Measurements from ENCODE around the gene UQCR10.
"Not testable (repeated sequence)": the region's sequence is repeated elsewhere in the genome, so short reads cannot be mapped to it uniquely, and the experiment has no call there.

UQCR10 gene

DNA sequence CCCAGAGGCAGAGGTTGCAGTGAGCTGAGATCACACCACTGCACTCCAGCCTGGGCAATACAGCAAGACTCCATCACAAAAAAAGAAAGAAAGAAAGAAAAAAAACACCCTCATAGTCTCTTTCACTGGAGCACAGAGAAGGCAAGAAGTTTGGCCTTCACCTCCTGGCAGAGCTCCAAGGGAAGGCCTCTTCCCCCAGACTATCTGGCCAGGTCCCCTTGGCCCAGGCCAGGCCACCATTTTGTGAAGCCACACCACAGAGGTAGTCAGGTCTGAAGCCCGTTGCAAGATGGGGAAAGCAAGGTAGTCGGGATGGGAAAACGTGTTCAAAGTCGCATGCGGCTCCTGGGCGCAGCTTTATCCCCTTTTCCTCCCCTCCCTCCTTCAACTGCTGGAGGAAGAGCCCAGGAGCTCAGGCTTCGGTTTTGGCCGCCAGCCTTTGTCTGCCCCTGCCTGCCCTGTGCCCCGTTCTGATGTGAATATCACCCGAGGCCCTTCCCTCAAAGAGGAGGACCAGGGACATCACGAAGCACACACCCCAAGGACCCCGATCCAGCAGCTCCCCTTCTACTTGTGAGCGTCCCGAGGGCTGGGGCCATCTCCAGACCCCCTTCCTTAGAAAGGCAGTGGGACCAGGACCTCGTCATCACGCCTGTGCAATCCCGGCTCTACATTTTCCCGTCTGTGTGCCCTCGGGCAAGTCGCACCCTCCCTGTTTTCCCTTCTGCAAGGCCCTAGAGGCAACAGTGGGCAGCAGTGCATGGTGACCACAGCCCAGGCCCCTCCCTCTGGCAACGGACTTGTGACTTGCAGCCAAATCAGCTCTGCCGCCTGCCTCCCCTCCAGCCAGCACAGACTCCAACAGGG is 29.7 kb upstream of the UQCR10 start:
- DNase-seq (ENCODE audit: low read depth), result no peak

DNA sequence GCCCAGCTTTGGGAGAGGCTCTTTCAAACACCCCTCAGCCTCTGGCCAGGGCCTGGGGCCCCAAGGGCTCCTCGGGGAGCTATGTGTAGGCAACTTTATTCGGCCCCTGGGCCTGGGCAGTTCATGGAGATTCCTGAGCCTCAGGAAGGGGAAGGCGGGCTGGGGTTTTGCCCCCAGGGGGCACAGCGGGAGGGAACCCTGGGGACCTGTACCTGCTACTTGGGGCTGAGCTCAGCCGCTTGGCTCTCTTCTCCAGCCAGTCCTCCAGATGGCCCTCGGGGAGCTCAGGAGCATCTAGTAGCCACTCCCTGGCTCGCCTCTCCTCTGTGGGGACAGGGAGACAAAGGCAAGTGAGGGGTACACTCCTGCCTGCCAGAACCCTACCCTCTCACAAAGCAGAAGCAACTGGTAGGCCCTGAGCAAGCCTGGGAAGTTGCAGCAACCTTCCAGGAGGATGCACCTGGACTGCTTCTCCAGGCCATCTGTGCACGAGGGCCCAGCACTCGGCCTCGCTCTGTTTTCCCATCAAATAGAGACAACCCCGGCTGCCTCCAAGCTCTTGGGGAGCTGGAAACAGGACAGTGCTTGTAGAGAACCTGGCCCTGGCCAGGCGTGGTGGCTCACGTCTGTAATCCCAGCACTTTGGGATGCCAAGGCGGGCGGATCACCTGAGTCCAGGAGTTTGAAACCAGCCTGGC is 28.9 kb upstream of the UQCR10 start:
- DNase-seq (ENCODE audit: low read depth), result no peak

DNA sequence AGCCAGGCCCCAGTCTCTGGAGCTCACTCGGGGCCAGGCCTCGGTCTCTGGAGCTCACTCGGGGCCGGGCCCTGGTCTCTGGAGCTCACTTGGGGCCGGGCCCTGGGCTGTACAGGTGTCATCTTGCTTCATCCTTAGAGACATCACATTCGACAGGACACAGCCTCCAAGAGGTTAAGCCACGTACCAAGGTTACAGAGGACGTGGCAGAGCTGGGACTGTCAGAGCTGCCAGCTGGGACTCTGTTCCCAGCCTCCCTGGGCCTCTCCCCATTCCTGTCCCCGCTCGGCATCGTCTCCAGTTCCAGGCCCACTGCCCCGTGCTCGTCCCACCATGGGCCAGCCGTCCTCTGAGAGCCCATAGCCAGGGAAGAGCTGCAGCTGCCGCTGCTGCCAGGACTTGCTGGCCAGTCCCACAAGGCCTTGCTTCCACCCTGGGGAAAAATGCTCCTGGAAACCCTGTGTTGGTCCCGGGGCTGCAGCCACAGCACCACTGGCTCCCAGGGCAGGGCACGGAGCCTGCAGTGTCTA is 27.8 kb upstream of the UQCR10 start:
- DNase-seq (ENCODE audit: low read depth), result no peak

DNA sequence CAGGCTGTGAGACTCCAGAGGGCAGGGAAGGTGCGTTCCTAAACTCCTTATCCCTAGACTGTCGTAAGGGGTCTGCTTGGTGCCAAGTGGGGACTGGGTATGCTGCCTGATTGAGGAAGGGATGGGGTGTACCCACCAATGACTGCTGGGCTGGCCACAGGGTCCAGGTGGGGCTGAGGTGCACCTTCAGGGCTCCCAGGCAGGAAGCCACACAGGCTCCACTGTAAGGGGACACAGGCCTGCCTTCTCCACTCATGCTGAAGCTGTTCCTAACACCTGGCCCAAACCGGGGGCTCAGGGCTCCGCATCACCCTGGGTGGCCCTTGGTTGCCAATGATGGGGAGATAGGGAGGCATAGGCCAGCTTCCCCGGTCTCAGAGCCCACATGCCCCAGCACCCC is 27.0 kb upstream of the UQCR10 start:
- no peak for DNase-seq (ENCODE audit: low read depth)

DNA sequence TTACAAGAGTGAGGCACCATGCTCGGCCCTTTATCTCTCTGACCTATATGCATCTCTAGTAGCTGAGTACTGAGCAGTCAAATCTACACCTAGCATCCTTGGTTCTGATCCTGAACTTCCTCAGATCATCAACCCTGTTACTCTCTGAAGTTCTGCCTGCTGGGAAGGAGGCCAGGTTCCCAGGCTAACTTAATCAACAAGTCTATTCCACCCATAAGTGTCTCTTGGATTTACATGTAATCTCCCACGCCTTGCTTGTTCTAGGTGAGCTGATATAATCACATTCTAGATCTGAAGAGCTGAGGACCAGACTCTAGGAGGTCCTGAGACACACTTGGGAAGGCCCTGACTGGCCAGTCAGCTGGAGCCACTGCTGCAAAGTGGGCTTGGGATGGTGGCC is 25.2 kb upstream of the UQCR10 start:
- no peak for DNase-seq (ENCODE audit: low read depth)

DNA sequence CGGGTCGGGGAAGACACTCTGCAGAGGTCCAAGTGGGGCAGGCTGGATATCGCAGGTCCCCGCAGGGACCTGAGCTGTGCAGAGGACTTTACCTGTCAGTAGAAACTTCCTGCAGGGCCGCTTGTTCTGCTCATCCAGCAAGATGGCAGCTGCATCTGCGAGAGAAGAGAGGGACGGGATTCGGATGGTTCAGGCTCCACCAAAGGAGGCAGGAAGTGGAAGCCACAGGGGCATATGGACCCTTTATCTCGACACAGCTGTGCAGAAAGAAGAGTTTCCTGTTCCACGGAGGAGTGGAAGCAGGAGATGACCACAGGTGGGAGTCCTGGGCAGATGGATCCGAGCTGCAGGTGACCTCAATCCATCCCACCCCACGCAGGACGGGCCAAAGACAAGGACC is 24.8 kb upstream of the UQCR10 start:
- no peak for DNase-seq (ENCODE audit: low read depth)

DNA sequence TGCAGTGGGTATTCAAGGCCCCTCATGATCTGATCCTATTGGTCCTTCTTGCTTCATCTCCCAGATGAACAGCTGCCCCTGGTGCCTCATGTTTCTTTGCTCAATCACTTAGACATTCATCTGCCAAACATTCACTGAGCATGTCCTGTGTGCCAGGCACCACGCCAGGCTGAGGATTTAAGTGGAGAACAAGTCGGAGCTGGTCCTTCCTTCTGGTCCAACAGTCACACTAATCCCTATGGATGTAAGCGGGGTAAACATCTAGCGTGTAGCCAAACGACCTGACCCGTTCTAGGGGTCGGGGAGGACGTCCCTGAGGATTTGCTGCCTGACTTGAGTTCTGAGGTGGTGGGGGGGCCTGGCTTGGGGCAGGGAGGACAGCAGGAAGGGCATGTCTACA is 22.3 kb upstream of the UQCR10 start:
- peak; percentile 87 for DNase-seq (ENCODE audit: low read depth)

DNA sequence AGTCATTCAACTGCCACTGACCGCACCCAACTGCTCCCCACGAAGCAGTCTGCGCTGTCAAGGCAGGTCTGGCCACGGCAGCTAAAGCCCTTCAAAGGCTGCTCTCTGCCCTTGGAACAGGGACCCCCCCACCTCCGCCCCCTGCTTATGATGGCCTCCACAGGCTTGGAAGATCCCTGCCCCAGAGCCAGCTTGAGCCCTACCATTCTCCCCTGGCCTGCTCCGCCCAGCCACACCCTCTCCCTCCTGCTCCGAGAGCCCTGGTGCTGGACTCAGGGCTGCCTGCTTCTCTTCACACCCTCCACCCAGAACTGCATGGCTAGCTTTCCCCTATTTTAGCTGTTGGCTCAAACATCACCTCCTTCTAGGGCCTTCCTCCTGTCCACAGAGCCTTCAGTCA is 19.3 kb upstream of the UQCR10 start:
- DNase-seq (ENCODE audit: low read depth), result no peak

DNA sequence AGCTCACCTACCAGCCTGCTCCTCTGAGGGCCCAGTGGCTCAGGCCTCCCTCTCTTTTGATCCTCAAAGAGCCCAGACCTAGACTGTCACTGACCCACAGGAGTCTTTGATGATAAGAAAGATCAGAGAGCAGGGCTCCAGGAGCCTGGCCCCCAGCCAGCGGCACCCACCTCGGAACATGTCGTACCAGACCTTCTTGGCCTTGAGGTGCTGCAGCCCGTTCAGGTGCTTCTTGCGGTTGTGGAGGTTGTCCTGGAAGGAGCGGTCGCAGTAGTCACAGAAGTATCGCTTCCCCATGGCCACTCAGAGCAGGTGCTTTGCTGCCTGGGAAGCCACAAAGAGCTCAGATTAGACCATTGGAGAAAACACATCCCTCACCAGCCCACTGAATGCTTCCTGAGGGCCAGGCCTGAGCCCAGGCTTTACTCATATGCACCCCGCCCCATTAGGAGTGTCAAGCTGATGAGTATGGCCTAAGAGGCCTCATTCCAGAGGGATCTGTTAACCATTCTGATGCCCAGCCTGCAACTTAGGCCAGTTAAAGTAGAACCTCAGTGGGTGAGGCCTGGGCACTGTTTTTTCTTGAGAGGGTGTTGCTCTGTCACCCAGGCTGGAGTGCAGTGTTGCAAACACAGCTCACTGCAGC is 18.8 kb upstream of the UQCR10 start:
- DNase-seq (ENCODE audit: low read depth), result peak; percentile 10

DNA sequence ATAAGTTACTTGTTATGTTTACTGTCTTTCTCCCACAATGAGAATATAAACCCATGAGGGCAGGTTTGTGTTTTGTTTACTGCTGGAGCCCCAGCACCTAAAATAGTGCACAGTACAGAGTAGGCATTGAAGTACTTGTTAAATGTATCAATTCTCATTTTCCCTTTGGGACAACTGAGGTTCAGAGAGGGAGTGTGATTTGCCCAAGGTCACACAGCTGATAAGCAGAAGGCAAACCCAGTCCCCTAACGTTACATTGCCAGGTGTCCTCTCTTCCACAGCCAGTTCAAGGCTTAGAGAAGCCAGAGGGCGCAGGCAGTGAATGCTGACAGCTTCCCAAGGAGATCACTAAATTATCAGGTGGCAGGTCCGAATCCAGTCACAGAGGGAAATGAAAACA is 17.1 kb upstream of the UQCR10 start:
- DNase-seq (ENCODE audit: low read depth), result no peak

DNA sequence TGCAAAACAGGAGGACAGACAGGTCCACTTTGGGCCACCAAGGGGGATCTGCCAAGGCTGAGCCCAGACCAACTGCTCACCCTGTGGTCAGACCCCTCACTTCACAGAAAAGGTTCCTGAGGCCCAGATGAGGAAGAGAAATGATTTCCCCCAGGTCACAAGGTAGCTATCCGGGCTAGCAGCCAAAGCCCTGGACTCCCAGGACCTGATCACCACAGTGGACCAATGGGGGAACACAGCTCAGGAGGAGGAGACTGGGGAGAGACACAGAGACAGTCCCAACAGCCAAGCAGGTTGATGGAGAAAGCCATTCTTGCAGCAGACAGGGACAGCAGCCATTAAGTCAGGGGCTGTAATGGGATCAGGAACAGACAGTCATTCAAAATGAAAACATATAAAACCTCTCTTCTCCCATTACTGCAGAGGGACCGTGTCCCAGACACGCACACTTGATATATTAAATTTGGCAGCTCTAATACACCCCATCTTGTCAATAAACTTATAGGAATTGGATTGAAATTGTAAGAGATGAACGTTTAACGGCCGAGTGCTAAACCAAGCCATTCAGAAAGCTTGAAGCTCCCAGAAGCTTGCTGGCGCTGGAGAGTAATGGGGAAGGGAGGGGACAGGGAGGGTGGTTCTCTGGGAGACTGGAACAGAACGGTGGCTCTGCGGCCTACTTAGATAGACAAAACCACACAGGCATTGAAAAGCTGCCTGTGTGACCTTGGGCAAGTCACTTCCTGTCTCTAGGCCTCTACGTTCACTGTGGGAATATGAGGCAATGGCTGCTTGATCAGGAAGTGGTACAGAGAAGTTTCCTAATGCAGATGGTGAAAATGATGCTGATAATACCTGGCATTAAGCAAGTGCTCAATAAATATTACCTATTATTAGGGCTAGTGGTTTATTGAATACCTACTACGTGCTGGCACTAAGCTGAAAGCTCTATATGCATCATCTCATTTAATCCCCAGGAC is 16.3 kb upstream of the UQCR10 start:
- peak; percentile 82 for DNase-seq (ENCODE audit: low read depth)

DNA sequence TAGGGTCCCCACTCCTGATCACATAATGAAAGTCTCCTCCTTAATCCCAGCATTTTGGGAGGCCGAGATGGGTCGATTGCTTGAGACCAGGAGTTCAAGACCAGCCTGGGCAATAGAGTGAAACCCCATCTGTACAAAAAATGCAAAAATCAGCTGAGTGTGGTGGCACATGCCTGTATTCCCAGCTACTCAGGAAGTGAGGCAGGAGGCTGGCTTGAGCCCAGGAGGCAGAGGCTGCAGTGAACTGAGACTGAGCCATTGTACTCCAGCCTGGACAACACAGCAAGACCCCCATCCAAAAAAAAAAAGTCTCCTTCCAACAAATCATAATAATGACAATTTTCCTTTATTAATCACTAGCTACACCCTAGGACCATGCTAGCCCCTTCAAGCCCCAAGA is 15.5 kb upstream of the UQCR10 start:
- DNase-seq (ENCODE audit: low read depth), result no peak

DNA sequence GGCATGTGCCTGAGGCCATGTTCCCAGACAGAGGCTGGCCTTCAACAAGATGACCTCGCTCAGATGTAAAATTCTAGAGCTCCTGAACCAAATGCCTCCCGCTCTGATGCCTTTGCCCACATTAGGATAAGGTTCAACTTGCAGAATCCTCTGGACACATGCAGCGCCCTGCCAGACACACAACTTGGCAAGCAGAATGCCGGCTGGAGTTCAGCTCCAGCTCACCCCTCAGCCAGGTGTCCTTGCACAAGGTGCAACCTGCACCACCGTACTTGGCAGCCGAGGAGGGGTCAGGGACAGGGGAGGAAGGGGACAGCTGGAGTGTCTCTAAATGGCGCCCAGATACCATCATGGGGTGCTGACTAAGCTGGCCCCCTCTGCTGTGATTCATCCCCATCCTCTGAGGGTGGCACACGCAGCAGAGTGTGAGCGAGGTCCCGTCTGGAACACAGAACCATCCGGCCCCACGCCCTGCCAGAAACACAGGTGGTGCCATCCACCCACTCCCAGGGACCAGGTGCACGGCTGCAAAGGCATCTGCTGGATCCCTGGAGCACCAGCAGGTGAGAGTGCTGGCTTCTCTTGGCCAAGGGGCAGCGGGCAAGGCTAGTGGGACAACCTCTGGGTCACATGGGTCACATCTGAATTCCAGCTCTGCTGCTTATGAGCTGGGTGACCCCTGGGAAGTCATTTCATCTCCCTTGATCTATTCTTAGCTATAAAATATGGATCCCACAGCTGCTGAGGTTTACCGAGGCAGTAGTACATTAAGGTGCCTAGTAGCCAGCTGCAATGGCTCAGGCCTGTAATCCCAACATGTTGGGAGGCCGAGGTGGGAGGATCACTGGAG is 13.1 kb upstream of the UQCR10 start:
- DNase-seq (ENCODE audit: low read depth), result no peak

DNA sequence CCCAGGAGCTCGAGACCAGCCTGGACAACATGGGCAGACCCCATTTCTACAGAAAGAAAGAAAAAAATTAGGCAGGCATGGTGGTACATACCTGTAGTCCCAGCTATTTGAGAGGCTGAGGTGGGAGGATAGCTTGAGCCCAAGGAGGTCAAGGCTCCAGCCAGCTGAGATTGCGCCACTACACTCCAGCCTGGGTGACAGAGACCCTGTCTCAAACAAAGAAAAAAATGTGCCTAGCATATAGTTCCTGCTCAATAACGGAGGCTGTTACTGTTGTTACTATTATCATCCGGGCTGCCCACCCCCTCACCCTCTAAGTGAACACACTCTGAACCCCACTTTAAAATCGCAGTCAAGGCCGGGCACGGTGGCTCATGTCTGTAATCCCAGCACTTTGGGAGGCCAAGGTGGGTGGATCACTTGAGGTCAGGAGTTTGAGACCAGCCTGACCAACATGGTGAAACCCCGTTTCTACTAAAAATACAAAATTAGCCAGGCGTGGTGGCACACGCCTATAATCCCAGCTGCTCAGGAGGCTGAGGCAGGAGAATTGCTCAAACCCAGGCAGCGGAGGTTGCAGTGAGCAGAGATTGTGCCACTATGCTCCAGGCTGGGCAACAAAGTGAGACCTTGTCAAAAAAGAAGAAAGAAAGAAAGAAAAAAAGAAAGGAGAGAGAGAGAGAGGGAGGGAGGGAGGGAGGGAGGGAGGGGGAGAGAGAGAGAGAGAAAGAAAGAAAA is 12.3 kb upstream of the UQCR10 start:
- not testable (repeated sequence) for DNase-seq (ENCODE audit: low read depth)

DNA sequence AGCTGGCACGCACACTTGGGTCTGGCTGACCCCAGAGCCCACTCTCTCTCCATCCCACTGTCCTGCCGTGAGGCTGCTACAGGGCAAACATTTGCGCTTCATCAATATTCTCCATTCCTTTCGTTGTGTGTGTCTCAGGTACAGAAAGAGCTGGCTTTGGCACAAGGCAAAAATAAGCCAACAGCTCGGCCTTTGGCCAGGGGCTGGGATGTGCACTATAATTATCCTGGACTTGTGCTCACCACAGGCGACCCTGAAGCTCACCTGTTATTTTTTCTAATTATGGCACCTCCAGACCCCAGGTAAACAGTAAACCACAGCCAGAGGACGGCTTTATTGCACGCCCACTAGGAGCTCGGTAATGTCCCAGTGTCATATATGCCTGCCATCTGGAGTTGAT is 11.3 kb upstream of the UQCR10 start:
- DNase-seq (ENCODE audit: low read depth), result no peak

DNA sequence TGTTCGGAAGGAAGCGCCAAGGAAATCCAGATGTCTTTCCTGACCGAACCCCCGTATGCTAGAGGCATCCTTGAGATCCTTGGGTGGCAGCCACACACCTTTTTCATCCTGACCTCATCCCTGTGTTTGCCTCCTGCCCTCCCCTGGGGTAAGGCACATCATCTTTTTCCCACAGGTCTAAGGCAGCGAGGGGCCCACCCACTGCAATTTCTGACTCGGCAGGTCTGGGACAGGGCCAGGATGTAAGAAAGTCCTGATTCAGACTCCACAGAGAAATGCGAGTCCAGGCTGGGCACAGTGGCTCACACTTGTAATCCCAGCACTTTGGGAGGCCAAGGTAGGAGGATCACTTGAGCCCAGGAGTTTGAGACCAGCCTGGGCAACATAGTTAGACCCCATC is 10.8 kb upstream of the UQCR10 start:
- DNase-seq (ENCODE audit: low read depth), result no peak

DNA sequence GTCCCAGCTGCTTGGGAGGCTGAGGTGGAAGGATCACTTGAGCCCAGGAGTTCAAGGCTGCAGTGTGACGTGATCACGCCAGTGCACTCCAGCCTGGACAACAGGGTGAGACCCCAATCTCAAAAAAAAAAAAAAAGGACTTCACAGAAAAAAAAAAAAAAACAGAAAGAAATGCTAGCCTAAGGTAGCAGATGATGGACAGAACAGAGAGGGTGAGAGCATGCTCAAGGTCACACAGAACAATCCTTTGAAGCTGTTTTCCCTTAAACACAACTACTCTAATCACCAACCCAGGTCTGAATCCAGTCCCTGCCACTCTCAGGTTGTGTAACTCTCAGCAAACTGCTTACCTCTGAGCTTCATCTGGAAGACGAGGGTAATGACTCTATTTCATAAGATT is 10.1 kb upstream of the UQCR10 start:
- no peak for DNase-seq (ENCODE audit: low read depth)

DNA sequence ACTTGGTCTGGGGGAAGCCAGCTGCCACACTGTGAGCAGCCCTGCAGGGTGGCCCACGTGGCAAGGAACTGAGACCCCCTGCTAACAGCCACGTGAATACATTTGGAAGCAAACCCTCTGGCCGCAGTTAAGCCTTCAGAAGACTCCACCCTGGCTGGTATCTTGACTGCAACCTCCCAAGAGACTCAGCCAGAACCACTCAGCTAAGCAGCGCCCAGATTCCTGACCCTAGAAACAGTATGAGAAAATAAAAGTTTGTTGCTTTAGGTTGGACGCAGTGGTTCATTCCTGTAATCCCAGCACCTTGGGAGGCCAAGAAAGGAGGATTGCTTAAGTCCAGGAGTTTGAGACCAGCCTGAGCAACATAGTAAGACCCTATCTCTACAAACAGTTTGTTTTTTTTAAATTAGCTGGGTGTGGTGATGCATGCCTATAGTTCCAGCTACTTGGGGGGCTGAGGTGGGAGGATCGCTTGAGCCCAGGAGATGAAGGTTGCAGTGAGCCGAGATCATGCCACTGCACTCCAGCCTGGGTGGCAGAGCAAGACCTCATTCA is 9.0 kb upstream of the UQCR10 start:
- no peak for DNase-seq (ENCODE audit: low read depth)

DNA sequence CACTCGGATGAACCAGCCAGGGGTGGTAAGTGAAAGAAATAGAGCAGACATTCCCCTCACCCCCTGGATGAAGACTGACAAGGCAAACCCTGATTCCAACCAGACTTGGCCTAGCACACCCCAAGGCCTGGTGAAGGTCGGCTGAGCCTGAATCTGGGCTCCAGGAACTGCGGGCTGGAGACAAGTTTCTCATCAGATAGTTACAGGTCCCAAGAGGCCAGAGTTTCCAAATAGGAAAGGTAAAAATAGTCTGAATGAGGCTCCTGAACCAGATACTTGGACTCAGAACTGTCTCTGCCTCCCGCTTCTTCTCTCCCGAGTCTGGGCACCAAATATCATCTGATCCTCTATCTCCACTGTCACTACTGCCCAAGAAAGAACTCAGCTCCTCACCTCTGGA is 8.2 kb upstream of the UQCR10 start:
- DNase-seq (ENCODE audit: low read depth), result no peak

DNA sequence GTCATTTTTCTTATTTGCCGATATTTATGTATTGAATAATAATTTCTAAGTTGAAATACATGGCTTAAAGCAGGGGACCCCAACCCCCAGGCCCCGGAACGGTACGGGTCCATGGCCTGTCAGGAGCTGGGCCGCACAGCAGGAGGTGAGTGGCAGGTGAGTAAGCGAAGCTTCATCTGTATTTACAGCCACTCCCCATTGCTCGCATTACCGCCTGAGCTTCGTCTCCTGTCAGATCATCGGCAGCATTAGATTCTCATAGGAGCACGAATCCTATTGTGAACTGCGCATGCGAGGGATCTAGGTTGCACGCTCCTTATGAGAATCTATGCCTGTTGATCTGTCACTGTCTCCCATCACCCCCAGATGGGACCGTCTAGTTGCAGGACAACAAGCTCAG is 4.9 kb upstream of the UQCR10 start:
- DNase-seq (ENCODE audit: low read depth), result no peak

Measured in iris pigment epithelial cell (primary cell).